GM19023 (cell line): ENCODE measurements around the gene HOXA13.

ENCODE experiments used
- ATAC-seq: cut with Tn5 transposase; IDR thresholded peaks from one replicate; pipeline ENCODE4 v1.9.1; 2021; ENCODE audit warnings: mild to moderate bottlenecking, moderate library complexity; ENCODE audit not compliant: unreplicated experiment

The HOXA13 gene

GRCh38 chr7:27208998-27209397 lies 9.1 kb upstream of the HOXA13 start:
- no peak for ATAC-seq

- no peak for ATAC-seq
Measured at GRCh38 chr7:27207348-27207985, 7.6 kb upstream of the HOXA13 start.

- no peak for ATAC-seq
Measured at GRCh38 chr7:27205325-27206280, 5.7 kb upstream of the HOXA13 start.

GRCh38 chr7:27204851-27205322 lies 5.0 kb upstream of the HOXA13 start:
- ATAC-seq: no peak

GRCh38 chr7:27203964-27204594 lies 4.2 kb upstream of the HOXA13 start:
- no peak for ATAC-seq

GRCh38 chr7:27203365-27203953 lies 3.6 kb upstream of the HOXA13 start:
- ATAC-seq: no peak

- ATAC-seq: no peak
Measured at GRCh38 chr7:27202862-27203134, 2.9 kb upstream of the HOXA13 start.

GRCh38 chr7:27202018-27202861 lies 2.3 kb upstream of the HOXA13 start:
- no peak for ATAC-seq

- ATAC-seq: no peak
Measured at GRCh38 chr7:27201580-27202017, 1.7 kb upstream of the HOXA13 start.

- ATAC-seq: no peak
Measured at GRCh38 chr7:27200761-27201579, 1.1 kb upstream of the HOXA13 start.

- no peak for ATAC-seq
Measured at GRCh38 chr7:27198871-27199801, 755 bp downstream of the HOXA13 start.

GRCh38 chr7:27198138-27198841 lies 1.6 kb downstream of the HOXA13 start:
- ATAC-seq: no peak

GRCh38 chr7:27197137-27198042 lies 2.5 kb downstream of the HOXA13 start:
- no peak for ATAC-seq

GRCh38 chr7:27196287-27196767 lies 3.6 kb downstream of the HOXA13 start:
- ATAC-seq: no peak

GRCh38 chr7:27194686-27195379 lies 5.1 kb downstream of the HOXA13 start:
- ATAC-seq: no peak

GRCh38 chr7:27194002-27194352 lies 5.9 kb downstream of the HOXA13 start:
- ATAC-seq: no peak
